HCT116 (cell line): ENCODE measurements around the gene RCN2. TPM values are rescaled to one million over a fixed set of nuclear protein-coding genes. Genes with fewer than 3 reads are reported as not detected.
A peak's percentile ranks its signal among the peaks of the same experiment; 100 is the strongest.

ENCODE experiments used
- ATAC-seq: fragments of 200-7000 bp; cut with Tn5 transposase; 2 replicates; pipeline ENCODE4 v1.9.1; 2020; ENCODE audit warnings: mild to moderate bottlenecking, moderate library complexity
- BruUV-seq: library from RNA; stranded (reverse); fragments of 400-500 nt; replicated peaks from 2 replicates; lab custom pipeline; 2021; lab: Mats Ljungman, UMichigan
- CTCF ChIA-PET: fragments of 300-600 bp; sonication (Branson Sonifier 250); formaldehyde crosslinking; loops from one replicate; lab custom pipeline; 2021; ENCODE audit warnings: antibody characterized with exemption; lab: Charles Lee
- POLR2A ChIA-PET: fragments of 300-600, 350-600 bp; sonication (Branson Sonifier 250); formaldehyde crosslinking; loops from one replicate; lab custom pipeline; 2021; ENCODE audit warnings: antibody characterized with exemption; lab: Charles Lee
- RAD21 ChIA-PET, 2 experiments: fragments of 300-600 bp; sonication (Branson Sonifier 250); formaldehyde crosslinking; loops; one replicate each; lab custom pipeline; 2023; ENCODE audit warnings: low total read pairs in 2 of 2; ENCODE audit not compliant: uncharacterized antibody in 2 of 2, unreplicated experiment in 2 of 2, low non-redundant PET in 1 of 2; lab: Charles Lee
- DNase-seq: peaks from one replicate; pipeline ENCODE4 v3.0.0-alpha.2; 2010; ENCODE audit warnings: low read depth, low spot score
- H2AFZ ChIP-seq: fragments of 200-600 bp; shearing (Covaris generic), sonication (generic); 2 replicates; pipeline ENCODE4 v1.6.1; 2017; ENCODE audit warnings: low read depth, mixed run types, mixed read lengths, antibody characterized with exemption, low read length; ENCODE audit not compliant: poor library complexity, severe bottlenecking
- H3K27ac ChIP-seq: 2 replicates; pipeline ENCODE4 v1.5.1; 2012; ENCODE audit warnings: low read depth, low read length
- H3K27me3 ChIP-seq: fragments of 200-600 bp; sonication (generic); 2 replicates; pipeline ENCODE4 v1.6.1; 2016; ENCODE audit warnings: mixed run types, low read length, mixed read lengths; ENCODE audit not compliant: insufficient read depth
- H3K36me3 ChIP-seq, 2 experiments: fragments of 200-500 bp in 1 of 2; fragments of 200-600 bp in 1 of 2; sonication (Bioruptor generic) in 1 of 2; sonication (generic) in 1 of 2; 2 replicates each; pipeline versions ENCODE4 v1.5.1 to v1.6.1; 2014 to 2016; ENCODE audit warnings: low read length in 2 of 2, inconsistent platforms in 1 of 2, mixed read lengths in 1 of 2, mixed run types in 1 of 2; ENCODE audit not compliant: insufficient read depth in 2 of 2, control insufficient read depth in 1 of 2
- H3K4me1 ChIP-seq, 2 experiments: fragments of 200-600 bp in 1 of 2; sonication (generic) in 1 of 2; 2 replicates each; pipeline versions ENCODE4 v1.5.1 to v1.6.1; 2012 to 2017; ENCODE audit warnings: low read length in 2 of 2, inconsistent platforms in 1 of 2, mild to moderate bottlenecking in 1 of 2, mixed read lengths in 1 of 2, mixed run types in 1 of 2, moderate library complexity in 1 of 2; ENCODE audit not compliant: insufficient read depth in 2 of 2, control insufficient read depth in 1 of 2
- H3K4me2 ChIP-seq: fragments of 200-600 bp; sonication (generic); 2 replicates; pipeline ENCODE4 v1.6.1; 2017; ENCODE audit warnings: mixed run types, low read length, mixed read lengths
- H3K4me3 ChIP-seq, 2 experiments: fragments of 200-600 bp in 1 of 2; sonication (generic) in 1 of 2; replicated peaks in 1 of 2; 2 replicates each; pipeline ENCODE4 v1.5.1; 2011 to 2016; ENCODE audit warnings: low read length in 2 of 2, control low read depth in 1 of 2, low read depth in 1 of 2, mild to moderate bottlenecking in 1 of 2, mixed read lengths in 1 of 2, mixed run types in 1 of 2
- H3K79me2 ChIP-seq: fragments of 200-600 bp; sonication (generic); 2 replicates; pipeline ENCODE4 v1.6.1; 2017; ENCODE audit warnings: mild to moderate bottlenecking, mixed run types, low read length, moderate library complexity, mixed read lengths; ENCODE audit not compliant: insufficient read depth
- H3K9ac ChIP-seq: fragments of 200-600 bp; sonication (generic); 2 replicates; pipeline ENCODE4 v1.6.1; 2016; ENCODE audit warnings: low read length, mixed read lengths
- H3K9me2 ChIP-seq: fragments of 200-600 bp; sonication (generic), shearing (Covaris generic); 2 replicates; pipeline ENCODE4 v1.6.1; 2017; ENCODE audit warnings: mixed run types, mild to moderate bottlenecking, moderate library complexity; ENCODE audit not compliant: insufficient read depth
- H3K9me3 ChIP-seq, 2 experiments: fragments of 200-500 bp in 1 of 2; fragments of 200-600 bp in 1 of 2; sonication (Bioruptor generic) in 1 of 2; sonication (generic) in 1 of 2; 2 replicates each; pipeline ENCODE4 v1.6.1; 2014 to 2017; ENCODE audit warnings: low read length in 2 of 2, mixed read lengths in 2 of 2, inconsistent platforms in 1 of 2, low read depth in 1 of 2, mild to moderate bottlenecking in 1 of 2, mixed run types in 1 of 2, moderate library complexity in 1 of 2; ENCODE audit not compliant: control insufficient read depth in 1 of 2, insufficient read depth in 1 of 2
- H4K20me1 ChIP-seq: fragments of 200-600 bp; sonication (generic), shearing (Covaris generic); 2 replicates; pipeline ENCODE4 v1.6.1; 2017; ENCODE audit warnings: mixed run types, mild to moderate bottlenecking, moderate library complexity; ENCODE audit not compliant: insufficient read depth
- ATF3 ChIP-seq: IDR thresholded peaks from 2 replicates; pipeline ENCODE4 v1.6.1; 2012
- CBX3 ChIP-seq: IDR thresholded peaks from 2 replicates; pipeline ENCODE4 v1.6.1; 2012; ENCODE audit warnings: low read depth
- CEBPB ChIP-seq: IDR thresholded peaks from 2 replicates; pipeline ENCODE4 v1.6.1; 2012; ENCODE audit warnings: low read depth
- EZH2 ChIP-seq: fragments of 200-600 bp; sonication (generic); IDR thresholded peaks from 2 replicates; pipeline ENCODE4 v1.6.1; 2017; ENCODE audit warnings: antibody characterized with exemption, mixed run types
- EZH2phosphoT487 ChIP-seq: fragments of 200-600 bp; IDR thresholded peaks from 2 replicates; pipeline ENCODE4 v1.6.1; 2018; ENCODE audit warnings: antibody characterized with exemption, borderline replicate concordance
- SIN3A ChIP-seq: IDR thresholded peaks from 2 replicates; pipeline ENCODE4 v1.6.1; 2012; ENCODE audit warnings: low read depth
- SRF ChIP-seq: IDR thresholded peaks from 2 replicates; pipeline ENCODE4 v1.6.1; 2012; ENCODE audit warnings: low read depth
- YY1 ChIP-seq: IDR thresholded peaks from 2 replicates; pipeline ENCODE4 v1.6.1; 2011; ENCODE audit warnings: low read length, low read depth, moderate library complexity, mild to moderate bottlenecking; ENCODE audit not compliant: insufficient replicate concordance; ENCODE audit errors: extremely low read depth
- ZBTB33 ChIP-seq: IDR thresholded peaks from 2 replicates; pipeline ENCODE4 v1.6.1; 2011; ENCODE audit warnings: mild to moderate bottlenecking, low read length, moderate library complexity; ENCODE audit not compliant: insufficient replicate concordance; ENCODE audit errors: extremely low read depth
- ZFX ChIP-seq: fragments of 450-650 bp; IDR thresholded peaks from 2 replicates; pipeline ENCODE4 v1.6.1; 2017
- intact Hi-C: fragments of 100-400 bp; cut with micrococcal nuclease; formaldehyde crosslinking; loops from 2 replicates; pipeline ENCODE4 v1.10.0; 2022
- total RNA-seq: library from RNA; stranded (reverse); gene quantifications from one replicate; pipeline ENCODE4 v1.2.1, GENCODE V29; 2021; ENCODE audit not compliant: unreplicated experiment

Gene RCN2
- total RNA-seq, 1 experiment from 2014 or later, result 71.5 TPM

- no peaks in the 10 kb centered on the region for H3K36me3 ChIP-seq
- no peak overlapping the region for H3K27ac ChIP-seq
- DNase-seq, result no peak
- H3K9ac ChIP-seq, result no peak overlapping the region
- H3K9me3 ChIP-seq, result no peaks in the 10 kb centered on the region
- no peaks in the 10 kb centered on the region for H3K79me2 ChIP-seq
- no peaks in the 10 kb centered on the region for H4K20me1 ChIP-seq
- ChIA-PET POLR2A (no interaction called here), CTCF (no interaction called here), RAD21 (no interaction called here)
- H3K27me3 ChIP-seq, result no peaks in the 10 kb centered on the region
- no peaks in the 10 kb centered on the region for H3K9me2 ChIP-seq
- H2AFZ ChIP-seq, result no peak overlapping the region
- no peak for TF ChIP-seq ZBTB33
- no peak for TF ChIP-seq YY1
- intact Hi-C loops, result no loop called here
- H3K4me1 ChIP-seq, result no peaks in the 10 kb centered on the region
- no peak overlapping the region for H3K4me2 ChIP-seq
- no TSS peak for BruUV-seq
- ATAC-seq, result no peak
- H3K4me3 ChIP-seq, result no peak overlapping the region
Observed at GRCh38 chr15:76962337-76963013, 30.9 kb downstream of the RCN2 start.

GRCh38 chr15:76963596-76963995, 32.0 kb downstream of the RCN2 start:
- intact Hi-C loops, result no loop called here
- Histone ChIP-seq H3K9me2 (no peaks in the 10 kb centered on the region), H3K4me1 (no peaks in the 10 kb centered on the region), H4K20me1 (no peaks in the 10 kb centered on the region), H3K9ac (no peak overlapping the region), H3K27ac (no peak overlapping the region), H3K4me3 (no peak overlapping the region), H3K9me3 (no peaks in the 10 kb centered on the region), H3K4me2 (no peak overlapping the region), H3K27me3 (no peaks in the 10 kb centered on the region), H3K36me3 (no peaks in the 10 kb centered on the region)
- BruUV-seq, result no TSS peak
- ChIA-PET POLR2A (interaction anchor here (0.6 kb wide), 1 partner anchor 1189 kb away, joined by 3 read pairs; no protein-coding TSS in a partner anchor), CTCF (no interaction called here), RAD21 (no interaction called here)
- no peak for DNase-seq
- no peak for TF ChIP-seq ZFX
- no peak for TF ChIP-seq CBX3
- no peak for TF ChIP-seq ZBTB33
- no peak for TF ChIP-seq SIN3A
- no peak for TF ChIP-seq SRF
- TF ChIP-seq CEBPB, result no peak
- no peak for TF ChIP-seq EZH2
- TF ChIP-seq ATF3, result no peak
- no peak for TF ChIP-seq EZH2phosphoT487
- TF ChIP-seq, all 23 proteins: peak for 0
- Histone ChIP-seq H2AFZ (no peak overlapping the region), H3K79me2 (no peaks in the 10 kb centered on the region)
- ATAC-seq, result peak; percentile 42; the same call in 1 of the 2 replicates
